Testis (tissue), 3 donors: ENCODE data around the gene COLEC11. TPM values are rescaled to one million over a fixed set of nuclear protein-coding genes. Genes with fewer than 3 reads are reported as not detected.

ENCODE experiments used
- DNase-seq: peaks from one replicate; pipeline ENCODE4 v3.0.0-alpha.2; 2019
- H3K27ac ChIP-seq, 2 donors: fragments of 200-600 bp; sonication (generic); one replicate each; pipeline ENCODE4 v1.5.1; 2019
- H3K27me3 ChIP-seq: fragments of 200-600 bp; sonication (generic); one replicate; pipeline ENCODE4 v1.5.1; 2019
- H3K36me3 ChIP-seq: fragments of 200-600 bp; sonication (generic); one replicate; pipeline ENCODE4 v1.5.1; 2017; ENCODE audit warnings: low read depth; ENCODE audit errors: missing control alignments
- H3K4me1 ChIP-seq: fragments of 200-600 bp; sonication (generic); one replicate; pipeline ENCODE4 v1.5.1; 2019
- H3K4me3 ChIP-seq, 2 donors: fragments of 200-600 bp; sonication (generic); one replicate each; pipeline ENCODE4 v1.5.1; 2017 to 2019
- H3K9me3 ChIP-seq: fragments of 200-600 bp; sonication (generic); one replicate; pipeline ENCODE4 v1.5.1; 2017
- POLR2A ChIP-seq: fragments of 450-650 bp; IDR thresholded peaks from one replicate; pipeline ENCODE4 v1.6.1; 2017; ENCODE audit warnings: antibody characterized with exemption, mild to moderate bottlenecking, moderate library complexity
- WGBS, 2 donors: methylation state at CpG; one replicate each; pipeline ENCODE4 v1.1.5; 2018; 5-methylcytosine and 5-hydroxymethylcytosine counted together
- intact Hi-C: fragments of 100-400 bp; cut with DNase I; formaldehyde crosslinking; loops from one replicate; pipeline ENCODE4 v1.15.1; 2023; ENCODE audit warnings: low total_unique reads
- polyA plus RNA-seq: library from polyadenylated mRNA; stranded (reverse); fragments of 350-450 nt; fragmentation: Illumina TruSeq; extraction: RNeasy Lipid Tissue Mini Kit (QIAGEN cat#74804); gene quantifications from one replicate; pipeline ENCODE4 v1.2.3, GENCODE V29; 2014; ENCODE audit warnings: low read depth, low replicate concordance; ENCODE audit not compliant: insufficient read depth
- total RNA-seq, 2 donors: library from RNA; depleted of rRNA; stranded (reverse); fragments of >200 nt; gene quantifications; one replicate each; pipeline ENCODE4 v1.2.3, GENCODE V29; 2016
- TF ChIP-seq, protein P1 (sequence below), 3 experiments: fragments of 450-650 bp in 2 of 3; fragments of 200-600 bp in 1 of 3; sonication (generic) in 1 of 3; IDR thresholded peaks; one replicate each; pipeline ENCODE4 v1.5.1; 2016 to 2019; ENCODE audit warnings: antibody characterized with exemption in 3 of 3, mild to moderate bottlenecking in 2 of 3, moderate library complexity in 1 of 3

Gene COLEC11
- total and polyA plus RNA-seq, 3 donors from 2014 or later, result 12.7 to 15.8 (median 15.4) TPM

- TF ChIP-seq POLR2A, result no peak
- TF ChIP-seq, protein P1, sequence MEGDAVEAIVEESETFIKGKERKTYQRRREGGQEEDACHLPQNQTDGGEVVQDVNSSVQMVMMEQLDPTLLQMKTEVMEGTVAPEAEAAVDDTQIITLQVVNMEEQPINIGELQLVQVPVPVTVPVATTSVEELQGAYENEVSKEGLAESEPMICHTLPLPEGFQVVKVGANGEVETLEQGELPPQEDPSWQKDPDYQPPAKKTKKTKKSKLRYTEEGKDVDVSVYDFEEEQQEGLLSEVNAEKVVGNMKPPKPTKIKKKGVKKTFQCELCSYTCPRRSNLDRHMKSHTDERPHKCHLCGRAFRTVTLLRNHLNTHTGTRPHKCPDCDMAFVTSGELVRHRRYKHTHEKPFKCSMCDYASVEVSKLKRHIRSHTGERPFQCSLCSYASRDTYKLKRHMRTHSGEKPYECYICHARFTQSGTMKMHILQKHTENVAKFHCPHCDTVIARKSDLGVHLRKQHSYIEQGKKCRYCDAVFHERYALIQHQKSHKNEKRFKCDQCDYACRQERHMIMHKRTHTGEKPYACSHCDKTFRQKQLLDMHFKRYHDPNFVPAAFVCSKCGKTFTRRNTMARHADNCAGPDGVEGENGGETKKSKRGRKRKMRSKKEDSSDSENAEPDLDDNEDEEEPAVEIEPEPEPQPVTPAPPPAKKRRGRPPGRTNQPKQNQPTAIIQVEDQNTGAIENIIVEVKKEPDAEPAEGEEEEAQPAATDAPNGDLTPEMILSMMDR (IDR thresholded peaks at IDR 0.05), result no peak
- no peak for DNase-seq
- Histone ChIP-seq H3K36me3 (no peaks in the 10 kb centered on the region), H3K4me1 (peaks cover 13% of the 10 kb centered on the region), H3K9me3 (no peaks in the 10 kb centered on the region), H3K27me3 (no peaks in the 10 kb centered on the region), H3K4me3 (no peak overlapping the region), H3K27ac (no peak overlapping the region)
- intact Hi-C loops, result no loop called here
- WGBS, 2 donors, result 84 to 100% methylated on average over 1 of the region's 1 CpG
These were observed 28.1 kb downstream of the COLEC11 start for GRCh38 chr2:3622967-3623366.

DNA sequence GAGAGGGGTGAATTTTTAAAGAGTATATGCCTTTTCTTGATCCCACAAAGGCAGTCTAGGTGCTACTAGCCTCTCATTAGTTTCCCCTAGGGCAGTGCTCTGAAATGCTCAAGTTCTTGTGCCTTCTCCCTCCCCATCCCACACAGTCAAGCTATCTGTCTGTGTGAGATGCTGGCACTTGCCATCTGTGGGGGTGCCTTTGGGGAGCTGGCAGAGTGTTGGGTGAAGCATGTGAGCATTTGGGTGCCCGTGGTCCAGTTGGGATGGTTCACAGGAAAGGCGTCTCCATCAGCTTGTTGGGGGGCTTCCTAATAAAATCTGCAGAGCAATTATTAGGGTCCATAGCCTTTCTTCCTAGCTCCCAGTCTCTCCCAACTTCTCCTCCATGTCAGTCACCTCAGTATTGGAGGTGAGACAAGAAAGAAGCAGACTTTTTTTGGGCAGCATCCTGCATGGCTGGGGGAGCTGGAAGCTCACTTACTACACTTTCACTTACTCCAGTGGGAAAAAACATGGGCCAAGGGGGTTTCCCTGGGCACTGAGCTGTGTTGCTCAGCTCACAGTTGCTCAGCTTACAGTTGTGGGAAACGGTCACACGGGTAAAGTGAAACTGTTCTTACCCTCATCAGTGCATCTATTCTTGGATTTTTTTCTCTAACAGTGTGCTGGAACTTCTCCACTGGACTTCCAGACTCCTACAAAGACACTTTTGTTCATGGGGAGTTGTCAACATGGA, 29.3 kb downstream of the COLEC11 start:
- intact Hi-C loops, result no loop called here
- DNase-seq, result peak; percentile 4
- H3K9me3 ChIP-seq, result no peaks in the 10 kb centered on the region
- WGBS, 2 donors, result 90 to 96% methylated on average over 3 to 4 of the region's 4 CpGs
- no peak overlapping the region for H3K27ac ChIP-seq
- TF ChIP-seq POLR2A, result no peak
- TF ChIP-seq, protein P1 (IDR thresholded peaks at IDR 0.05), result no peak
- H3K27me3 ChIP-seq, result no peaks in the 10 kb centered on the region
- H3K36me3 ChIP-seq, result no peaks in the 10 kb centered on the region
- H3K4me1 ChIP-seq, result peaks cover 22% of the 10 kb centered on the region
- H3K4me3 ChIP-seq, result no peak overlapping the region

DNA sequence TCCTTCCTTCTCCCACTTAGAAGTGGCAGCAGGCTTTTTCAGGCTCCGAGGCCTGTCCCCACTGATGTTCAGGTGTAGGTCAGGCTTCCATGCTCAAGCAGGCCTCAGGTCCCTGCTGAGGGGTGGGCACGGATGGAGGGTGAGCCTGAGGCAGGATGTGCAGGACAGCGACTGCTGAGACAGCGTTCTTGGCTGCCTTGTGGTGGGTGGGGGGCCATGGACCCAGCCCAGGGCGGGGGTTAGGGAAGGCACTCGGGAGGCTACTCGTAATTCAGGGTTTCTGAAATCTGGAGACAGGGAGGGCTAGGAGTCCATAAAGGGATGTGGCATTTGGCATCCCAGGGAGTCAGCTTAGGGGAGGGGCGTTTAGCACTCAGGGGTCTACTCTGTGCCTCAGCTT, 30.3 kb downstream of the COLEC11 start:
- TF ChIP-seq, protein P1 (IDR thresholded peaks at IDR 0.05), result no peak
- TF ChIP-seq POLR2A, result no peak
- DNase-seq, result peak; percentile 7
- H3K4me1 ChIP-seq, result peaks cover 26% of the 10 kb centered on the region
- H3K4me3 ChIP-seq, result no peak overlapping the region
- intact Hi-C loops, result no loop called here
- no peaks in the 10 kb centered on the region for H3K36me3 ChIP-seq
- no peaks in the 10 kb centered on the region for H3K9me3 ChIP-seq
- 95 to 99% methylated on average over 5 to 8 of the region's 8 CpGs for WGBS, 2 donors
- no peak overlapping the region for H3K27ac ChIP-seq
- no peaks in the 10 kb centered on the region for H3K27me3 ChIP-seq

- peak; percentile 19 for DNase-seq
- peak overlapping the region in 1 of 2 donors; percentile 60 for H3K27ac ChIP-seq
- intact Hi-C loops, result no loop called here
- H3K4me1 ChIP-seq, result peaks cover 37% of the 10 kb centered on the region
- TF ChIP-seq, protein P1 (IDR thresholded peaks at IDR 0.05), result no peak
- TF ChIP-seq POLR2A, result no peak
- no peaks in the 10 kb centered on the region for H3K36me3 ChIP-seq
- 58 to 67% methylated on average over 11 to 12 of the region's 12 CpGs for WGBS, 2 donors
- no peak overlapping the region for H3K4me3 ChIP-seq
- H3K27me3 ChIP-seq, result no peaks in the 10 kb centered on the region
- H3K9me3 ChIP-seq, result no peaks in the 10 kb centered on the region
These were observed 31.4 kb downstream of the COLEC11 start for GRCh38 chr2:3626118-3626811.
